ENCODE results near the gene CDK8.
"Not testable (repeated sequence)": the region's sequence is repeated elsewhere in the genome, so short reads cannot be mapped to it uniquely, and the experiment has no call there.

Gene CDK8

DNA sequence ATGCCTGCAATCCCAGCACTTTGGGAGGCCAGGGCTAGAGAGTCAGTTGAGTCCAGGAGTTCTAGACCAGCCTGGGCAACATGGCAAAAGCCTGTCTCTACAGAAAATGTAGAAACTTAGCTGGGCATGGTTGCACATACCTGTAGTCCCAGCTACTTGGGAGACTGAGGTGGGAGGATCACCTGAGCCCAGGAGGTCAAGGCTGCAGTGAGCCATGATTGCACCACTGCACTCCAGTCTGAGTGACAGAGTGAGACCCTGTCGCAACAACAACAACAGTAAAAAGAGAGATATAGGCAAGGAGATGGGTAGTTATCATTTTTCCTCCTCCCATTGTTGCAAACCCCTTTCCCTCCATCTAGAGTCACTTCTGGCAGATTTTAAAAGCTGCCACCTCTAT is 62.2 kb downstream of the CDK8 start:
- DNase-seq (ENCODE audit: low read depth), result not testable (repeated sequence)

DNA sequence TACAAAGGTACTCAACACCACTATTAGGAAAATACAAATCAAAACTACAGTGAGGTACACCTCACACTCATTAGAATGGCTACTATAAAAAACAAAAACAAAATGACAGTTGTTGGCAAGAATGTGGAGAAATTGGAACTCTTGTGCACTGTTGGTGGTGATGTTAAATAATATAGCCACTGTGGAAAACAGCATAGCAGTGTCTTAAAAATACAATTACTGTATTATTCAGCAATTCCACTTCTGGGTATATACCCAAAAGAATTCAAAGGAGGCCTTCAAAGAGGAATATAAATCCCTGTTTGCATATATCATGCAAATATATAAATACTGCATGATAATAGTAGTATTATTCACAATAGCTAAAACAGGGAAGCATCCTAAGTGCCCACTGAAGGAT is 66.8 kb downstream of the CDK8 start:
- DNase-seq (ENCODE audit: low read depth), result no peak

DNA sequence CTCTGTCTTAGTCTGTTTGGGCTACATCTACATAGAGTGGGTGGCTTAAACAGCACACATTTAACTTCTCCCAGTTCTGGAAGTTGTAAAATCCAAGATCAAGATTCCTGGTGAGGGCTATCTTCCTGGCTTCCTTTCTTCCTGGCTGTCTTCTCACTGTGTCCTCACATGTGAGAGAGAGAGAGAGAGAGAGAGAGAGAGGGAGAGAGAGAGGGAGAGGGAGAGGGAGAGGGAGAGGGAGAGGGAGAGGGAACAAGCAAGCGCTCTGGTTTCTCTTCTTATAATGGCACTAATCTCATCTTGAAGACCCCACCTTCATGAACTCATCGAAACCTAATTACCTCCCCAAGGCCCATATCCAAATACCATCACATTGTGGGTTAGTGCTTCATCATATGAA is 69.2 kb downstream of the CDK8 start:
- DNase-seq (ENCODE audit: low read depth), result no peak

DNA sequence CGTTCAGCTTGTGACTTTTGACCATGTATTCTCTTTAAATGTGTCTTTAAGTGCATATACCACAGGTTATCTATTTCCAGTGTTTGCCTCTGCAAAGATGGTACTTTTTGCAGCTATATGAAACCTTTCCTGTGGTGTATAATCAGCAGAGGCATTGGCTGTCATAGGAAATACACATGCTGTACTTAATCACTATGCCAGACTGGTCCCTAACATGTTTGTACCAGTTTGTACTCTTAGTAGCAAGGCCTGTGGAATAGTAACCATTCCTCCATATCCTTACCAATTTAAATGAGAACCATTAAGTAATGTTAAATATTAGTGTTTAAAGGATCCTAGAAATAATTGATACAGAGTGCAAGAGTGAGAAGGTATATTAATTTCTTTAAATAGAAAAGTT is 69.8 kb downstream of the CDK8 start:
- DNase-seq (ENCODE audit: low read depth), result no peak

DNA sequence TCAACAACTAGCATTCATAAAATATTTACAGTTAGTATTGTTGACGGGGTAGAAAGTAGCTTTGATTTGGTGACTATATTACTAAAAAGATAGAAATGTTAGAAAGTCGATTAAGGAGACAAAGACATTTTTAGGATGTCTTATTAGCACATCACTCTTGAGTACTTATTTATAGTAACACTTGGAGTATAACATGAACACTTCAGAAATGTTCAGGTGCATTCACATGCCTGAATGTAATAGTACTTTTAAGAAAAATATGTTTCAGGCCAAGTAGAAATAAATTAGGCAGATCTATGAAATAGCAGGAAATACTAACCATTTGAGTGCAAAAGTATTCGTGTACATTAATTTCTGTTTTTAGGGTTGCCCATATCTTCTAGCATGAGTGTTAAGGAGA is 70.4 kb downstream of the CDK8 start:
- no peak for DNase-seq (ENCODE audit: low read depth)

DNA sequence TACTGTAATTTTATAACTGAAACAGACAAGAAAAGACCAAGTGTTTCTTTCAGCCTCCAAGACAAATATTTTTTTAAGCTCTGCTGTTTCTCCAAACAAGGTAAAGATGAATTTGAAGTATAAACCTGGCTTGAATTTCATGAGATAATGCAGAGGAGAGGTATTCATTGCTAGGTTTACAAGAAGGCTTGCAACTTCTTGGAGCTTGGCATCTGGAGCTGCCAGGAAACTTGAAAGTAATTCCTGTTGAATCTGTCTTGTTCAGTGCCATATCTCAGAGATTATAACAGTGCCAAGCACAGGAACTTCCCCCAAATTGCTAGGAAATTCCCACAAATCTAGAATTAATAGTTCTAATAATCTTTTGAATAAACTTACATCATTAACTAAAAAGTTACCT is 70.9 kb downstream of the CDK8 start:
- no peak for DNase-seq (ENCODE audit: low read depth)

DNA sequence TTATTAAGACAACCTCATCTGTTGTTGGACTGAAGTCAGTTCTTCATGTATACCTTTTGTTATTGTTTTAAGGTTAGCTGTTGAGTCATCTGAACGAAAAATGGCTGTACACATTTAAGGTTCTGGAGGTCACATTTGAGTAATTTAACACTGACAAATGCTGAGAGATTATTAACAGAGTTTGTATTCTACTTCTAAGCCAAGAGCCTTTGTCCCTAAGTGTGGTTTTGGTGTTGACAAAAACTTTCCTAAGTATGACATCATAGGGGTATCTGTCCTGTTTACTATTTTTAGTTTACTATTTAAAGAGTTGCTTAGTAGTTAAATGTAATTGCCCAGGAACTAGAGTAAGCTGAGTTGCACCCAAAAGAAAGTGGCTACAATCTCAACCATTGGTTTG is 71.9 kb downstream of the CDK8 start:
- DNase-seq (ENCODE audit: low read depth), result no peak

DNA sequence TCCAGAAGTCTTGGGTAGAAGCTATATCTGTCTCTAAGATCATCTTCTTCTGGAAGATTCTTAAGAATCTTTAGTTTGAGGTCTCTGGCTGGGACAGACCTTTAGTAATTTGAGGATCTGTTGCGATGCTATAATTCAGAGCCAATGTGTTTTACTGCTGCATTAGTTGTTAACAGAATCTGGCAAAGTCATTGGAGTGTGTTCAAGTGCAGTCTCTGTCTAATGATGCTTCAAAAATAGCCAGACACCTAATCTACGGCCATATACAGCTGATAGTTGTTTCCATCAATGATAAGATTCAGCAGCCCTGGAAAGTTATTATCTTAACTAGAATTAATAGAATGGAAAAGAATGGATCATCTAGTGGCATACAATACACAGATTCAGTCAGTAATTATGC is 72.6 kb downstream of the CDK8 start:
- DNase-seq (ENCODE audit: low read depth), result no peak

DNA sequence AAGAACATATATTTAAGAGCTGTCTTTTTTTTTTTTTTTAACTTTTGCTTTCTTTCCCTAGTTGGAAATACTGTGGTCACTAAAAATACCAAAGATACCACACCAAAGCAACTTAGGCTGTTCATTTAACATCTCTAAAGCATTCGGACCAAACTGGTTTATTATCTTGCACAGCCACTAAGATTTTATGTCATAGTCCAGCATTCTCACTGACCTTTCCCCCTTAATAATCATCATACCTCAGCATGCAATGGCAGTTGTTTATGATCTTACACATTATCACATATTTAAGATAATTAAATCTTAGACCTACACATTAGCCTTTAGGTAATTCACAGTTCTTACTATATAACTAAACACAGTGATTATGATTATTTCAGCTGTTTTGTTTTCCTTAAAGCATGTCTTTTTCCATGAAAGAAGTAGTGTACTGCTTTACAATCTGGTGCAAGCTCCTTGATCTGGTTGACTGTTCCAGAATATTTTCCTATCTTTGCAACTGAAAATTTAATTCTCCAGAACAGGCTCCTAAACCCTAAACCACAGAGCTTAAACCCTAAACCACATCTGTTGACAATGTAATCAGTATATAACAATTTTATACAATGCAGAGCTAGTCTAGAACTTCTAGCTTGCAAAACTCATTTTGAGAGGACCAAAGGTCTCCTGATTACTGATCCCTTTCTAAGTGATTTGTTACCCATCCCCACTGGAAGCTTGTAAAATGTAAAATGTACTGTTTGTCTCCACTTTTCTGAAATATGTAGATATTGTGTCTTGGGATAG is 74.2 kb downstream of the CDK8 start:
- no peak for DNase-seq (ENCODE audit: low read depth)

DNA sequence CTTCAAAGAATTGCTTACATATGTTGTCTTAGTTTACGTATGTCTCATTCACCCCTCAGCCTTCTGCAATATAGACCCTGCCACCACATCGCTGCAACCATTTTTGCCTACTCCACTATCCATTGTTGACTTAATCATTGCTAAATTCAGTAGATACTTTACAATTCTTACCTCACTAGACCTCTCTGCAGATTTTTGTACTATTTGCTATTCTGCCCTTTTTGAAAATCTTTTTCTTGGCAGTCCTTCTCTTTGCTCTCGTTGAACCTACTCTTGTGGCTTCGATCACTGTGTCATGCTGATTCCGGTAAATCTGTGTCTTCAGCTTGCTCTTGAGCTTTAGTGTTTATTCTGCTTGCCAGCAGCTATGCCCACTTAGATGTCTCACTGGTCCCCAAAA is 81.2 kb downstream of the CDK8 start:
- no peak for DNase-seq (ENCODE audit: low read depth)

DNA sequence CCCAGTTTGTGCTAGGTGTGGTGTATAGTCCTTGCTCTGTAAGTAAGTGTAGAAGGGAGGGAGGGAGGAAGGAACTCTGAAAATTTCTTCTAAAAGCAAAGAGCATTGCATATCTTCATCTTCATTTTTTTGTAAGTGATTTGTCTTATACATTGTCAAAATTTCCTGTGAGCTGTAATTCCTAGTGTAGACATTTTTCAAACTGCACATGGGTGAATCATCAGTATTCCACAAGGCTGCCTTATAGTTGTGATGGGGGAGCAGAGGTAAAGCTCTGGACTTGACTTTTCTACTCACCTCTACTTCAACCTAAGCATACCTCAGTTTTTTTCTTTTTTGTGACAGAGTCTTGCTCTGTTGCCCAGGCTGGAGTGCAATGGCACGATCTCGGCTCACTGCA is 86.9 kb downstream of the CDK8 start:
- DNase-seq (ENCODE audit: low read depth), result no peak

DNA sequence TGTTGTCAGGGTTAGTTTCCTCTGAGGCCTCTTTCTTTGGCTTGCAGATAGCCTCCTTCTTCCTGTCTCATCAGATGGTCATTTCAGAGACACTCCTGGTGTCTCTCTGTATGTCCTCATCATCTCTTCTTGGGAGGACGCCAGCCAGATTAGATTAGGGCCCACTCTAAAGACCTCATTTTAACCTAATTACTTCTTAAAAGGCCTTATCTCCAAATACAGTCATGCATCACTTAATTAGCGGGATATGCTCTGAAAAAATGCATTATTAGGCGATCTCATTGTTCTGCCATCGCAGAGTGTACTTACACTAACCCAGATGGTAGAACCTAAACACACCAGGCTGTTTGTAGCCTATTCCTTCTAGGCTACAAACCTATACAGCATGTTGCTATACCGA is 89.0 kb downstream of the CDK8 start:
- no peak for DNase-seq (ENCODE audit: low read depth)

DNA sequence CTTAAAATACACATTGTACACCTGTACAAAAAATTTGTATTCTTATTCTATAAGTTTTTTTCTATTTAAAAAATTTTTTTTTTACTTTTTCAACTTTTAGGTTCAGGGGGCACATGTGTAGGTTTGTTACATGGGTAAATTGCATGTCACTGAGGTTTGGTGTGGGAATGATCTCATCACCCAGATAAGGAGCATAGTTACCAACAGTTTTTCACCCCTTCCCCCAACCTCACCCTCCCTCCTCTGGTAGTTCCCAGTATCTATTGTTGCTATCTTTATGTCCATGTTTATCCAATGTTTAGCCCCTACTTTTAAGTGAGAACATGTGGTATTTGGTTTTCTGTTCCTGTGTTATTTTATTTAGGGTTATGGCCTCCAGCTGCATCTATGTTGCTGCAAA is 89.9 kb downstream of the CDK8 start:
- DNase-seq (ENCODE audit: low read depth), result no peak

DNA sequence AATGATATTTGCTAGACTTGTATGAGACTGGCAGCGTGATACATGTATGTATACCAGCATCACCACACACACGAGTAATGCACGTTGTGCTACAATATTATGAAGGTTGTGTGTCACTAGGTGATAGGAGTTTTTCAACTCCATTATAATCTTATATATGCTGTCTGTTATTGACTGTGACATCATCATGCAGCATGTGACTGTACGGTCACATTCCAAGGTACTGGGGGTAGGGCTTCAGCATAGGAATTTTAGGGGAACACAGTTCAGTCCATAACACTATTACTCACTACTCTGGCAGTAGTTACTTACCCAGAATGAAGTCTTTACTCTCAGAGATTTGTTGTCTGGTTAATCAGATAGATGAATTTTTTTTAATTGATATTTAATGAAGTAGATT is 91.1 kb downstream of the CDK8 start:
- DNase-seq (ENCODE audit: low read depth), result no peak

DNA sequence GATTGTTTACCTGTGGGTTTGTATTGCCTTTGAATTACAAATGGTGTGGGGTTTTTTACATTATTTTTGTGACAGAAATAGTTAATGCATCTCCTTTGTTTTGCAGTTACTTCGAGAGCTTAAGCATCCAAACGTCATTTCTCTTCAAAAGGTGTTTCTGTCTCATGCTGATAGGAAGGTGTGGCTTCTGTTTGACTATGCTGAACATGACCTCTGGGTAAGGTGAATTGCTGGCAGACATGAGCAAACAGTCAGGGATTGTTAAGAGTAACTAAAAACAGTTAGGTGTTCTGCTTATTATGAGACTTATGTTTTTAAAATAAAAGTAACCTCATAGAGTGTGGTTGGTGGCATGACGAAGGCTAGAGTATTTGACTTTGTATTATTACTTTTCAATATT is 95.0 kb downstream of the CDK8 start:
- DNase-seq (ENCODE audit: low read depth), result no peak

DNA sequence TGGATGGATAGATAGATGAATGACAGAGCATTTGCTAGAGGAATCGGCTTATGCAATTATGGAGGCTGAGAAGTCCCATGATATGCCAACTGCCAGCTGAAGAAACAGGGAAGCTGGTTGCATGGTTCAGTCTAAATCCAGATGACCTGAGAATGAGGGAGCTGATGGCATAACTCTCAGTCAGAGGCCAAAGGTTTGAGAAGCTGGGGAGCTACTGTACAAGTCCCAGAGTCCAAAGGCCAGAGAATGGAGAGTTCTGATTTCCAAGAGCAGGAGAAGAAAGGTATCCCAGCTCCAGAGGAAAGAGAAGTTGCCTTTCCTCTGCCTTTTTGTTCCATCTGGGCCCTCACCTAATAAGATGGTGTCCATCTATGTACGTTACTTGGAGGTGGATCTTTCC is 108.3 kb downstream of the CDK8 start:
- no peak for DNase-seq (ENCODE audit: low read depth)

DNA sequence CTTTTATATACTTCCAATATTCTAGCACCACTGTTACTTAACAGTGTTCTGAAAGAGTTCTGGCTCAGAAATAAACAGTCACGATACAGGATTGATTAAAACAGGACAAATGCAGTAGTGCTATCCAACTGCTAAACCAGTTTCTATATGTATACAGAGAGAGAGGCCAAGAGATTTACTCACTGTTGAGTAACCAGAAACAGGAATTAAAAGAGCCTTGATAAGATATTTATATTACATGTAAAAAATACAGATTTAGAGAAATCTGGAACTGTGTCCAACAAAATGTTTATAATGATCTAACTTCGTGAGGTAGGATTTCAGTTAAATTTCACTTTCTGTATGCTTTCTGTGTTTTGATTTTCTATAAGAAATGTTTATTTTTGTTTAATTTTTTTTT is 116.6 kb downstream of the CDK8 start:
- DNase-seq (ENCODE audit: low read depth), result no peak

DNA sequence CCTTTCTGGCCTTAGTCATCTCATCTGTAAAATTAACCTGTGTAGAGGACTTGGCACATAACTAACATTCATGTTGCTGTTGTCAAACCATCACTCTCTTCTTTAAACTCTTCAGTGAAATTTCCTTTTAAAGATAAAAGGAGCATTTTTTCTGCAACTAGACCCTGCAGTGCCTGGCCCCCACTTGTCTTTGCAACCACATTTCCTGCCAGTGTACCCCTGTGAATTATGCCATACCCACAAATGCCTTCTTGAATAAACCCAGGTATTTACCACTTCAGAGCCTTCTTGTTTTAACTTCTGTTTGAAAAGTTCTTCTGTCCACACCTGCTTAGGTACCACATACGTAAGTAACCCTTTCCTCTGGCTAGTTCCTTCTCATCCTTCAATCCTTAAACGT is 118.8 kb downstream of the CDK8 start:
- DNase-seq (ENCODE audit: low read depth), result no peak

DNA sequence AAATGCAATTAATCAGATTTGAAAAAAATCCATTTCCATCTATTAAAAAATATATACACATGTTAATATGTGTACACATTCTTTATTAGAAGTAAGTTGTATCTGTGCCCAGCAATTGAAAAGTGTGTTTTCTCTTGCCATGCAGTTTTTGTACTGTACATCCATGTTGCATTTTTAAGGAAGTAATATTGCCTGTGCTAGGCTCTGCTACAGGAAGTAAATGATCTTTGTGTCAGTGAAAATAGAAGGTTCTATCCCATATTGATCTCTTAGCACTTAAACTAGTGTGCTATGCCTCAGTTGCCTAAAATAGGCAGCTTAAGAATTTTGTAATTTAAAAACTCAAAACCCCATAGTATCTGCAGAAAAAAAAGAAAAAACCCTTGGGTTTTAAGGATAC is 122.5 kb downstream of the CDK8 start:
- DNase-seq (ENCODE audit: low read depth), result no peak

DNA sequence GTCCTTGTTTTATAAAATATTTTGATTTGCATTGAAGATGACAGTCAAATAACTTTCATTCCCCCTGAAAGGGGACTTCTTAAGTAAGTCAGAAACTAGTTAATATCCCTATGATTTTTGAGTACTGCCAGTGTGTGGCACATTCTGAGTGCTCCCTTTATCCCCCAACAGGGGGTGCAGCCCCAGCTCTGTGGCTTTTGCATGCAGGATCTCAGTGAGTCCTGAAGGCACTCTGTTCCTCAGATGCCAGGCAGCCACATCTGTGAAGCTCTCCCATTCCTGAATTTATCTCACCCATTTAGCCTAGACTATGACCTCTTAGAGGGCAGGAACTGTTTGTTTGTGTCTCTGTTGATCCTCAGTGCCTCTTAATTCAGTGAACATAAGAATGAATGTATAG is 123.1 kb downstream of the CDK8 start:
- no peak for DNase-seq (ENCODE audit: low read depth)

DNA sequence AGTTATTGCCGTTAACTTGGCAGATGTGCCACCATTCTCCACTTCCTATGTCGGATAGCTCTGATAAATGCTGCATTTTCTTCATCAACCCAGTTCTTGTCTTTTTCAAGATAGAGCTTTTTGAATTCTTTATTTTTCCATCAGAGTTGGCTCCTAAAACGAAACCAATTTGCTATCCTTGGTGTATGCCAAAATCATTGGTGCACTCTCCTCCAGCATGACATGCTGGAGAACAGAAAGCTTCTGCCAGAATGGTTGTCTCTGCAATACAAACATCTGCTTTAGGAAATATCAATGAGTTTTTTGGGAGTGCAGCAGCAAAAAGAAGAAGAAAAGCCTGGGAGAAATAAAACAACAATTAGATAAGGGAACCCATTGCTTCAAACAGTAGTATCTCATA is 124.2 kb downstream of the CDK8 start:
- no peak for DNase-seq (ENCODE audit: low read depth)

DNA sequence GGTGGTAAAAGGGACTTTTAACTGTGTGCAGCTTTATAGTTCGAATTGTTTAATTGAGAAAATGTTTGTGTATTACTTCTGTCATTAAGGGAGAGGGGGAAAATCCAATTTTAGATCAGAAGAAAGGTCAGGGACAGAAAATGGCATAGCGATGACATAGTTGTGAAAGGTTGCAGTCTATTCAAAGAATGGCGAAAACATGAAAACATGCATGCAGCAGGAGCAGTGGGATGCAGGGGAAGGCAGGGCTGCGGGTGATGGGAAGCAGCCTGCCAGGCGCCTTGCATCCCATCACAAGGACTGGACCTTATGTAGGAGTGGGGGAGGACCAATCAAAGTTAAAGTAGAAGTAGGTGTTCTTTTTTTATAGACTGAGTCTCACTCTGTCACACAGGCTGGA is 125.9 kb downstream of the CDK8 start:
- no peak for DNase-seq (ENCODE audit: low read depth)

DNA sequence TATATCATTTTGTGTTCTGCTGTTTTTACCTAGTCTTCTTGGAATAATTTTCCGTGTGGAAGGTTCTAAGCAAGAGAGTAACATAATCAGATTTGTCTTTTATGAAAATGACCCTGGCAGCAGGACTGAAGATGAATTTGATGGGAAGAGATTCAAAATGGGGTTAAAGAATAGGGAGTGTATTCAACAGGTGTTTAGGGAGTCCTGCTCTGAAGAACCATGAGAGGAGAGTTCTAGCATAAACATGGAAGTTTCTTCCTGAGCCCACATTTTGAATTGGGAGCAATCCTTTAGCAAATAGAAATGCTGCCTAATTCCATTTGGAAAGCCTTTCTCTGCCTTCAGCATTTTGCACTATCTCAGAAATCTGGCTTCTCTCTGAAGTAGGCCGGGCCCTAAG is 127.0 kb downstream of the CDK8 start:
- DNase-seq (ENCODE audit: low read depth), result no peak

DNA sequence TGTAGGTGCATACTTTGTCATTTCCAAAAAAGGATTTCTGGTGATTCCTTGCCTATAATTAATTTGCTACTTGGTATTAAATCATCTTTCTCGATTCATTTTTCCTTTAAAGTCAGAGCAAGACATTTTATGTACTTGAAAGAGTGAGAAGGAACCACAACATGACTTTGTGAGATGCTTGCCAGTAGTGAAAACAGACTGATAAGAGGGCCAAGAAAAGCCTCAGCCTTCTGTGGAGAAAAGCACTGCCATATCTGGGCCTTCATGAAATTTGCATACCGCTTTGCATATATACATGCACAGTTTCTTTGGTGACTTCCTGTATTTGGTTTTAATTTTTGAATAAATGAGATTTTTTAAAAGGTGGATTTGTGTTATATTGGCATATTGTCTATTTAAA is 128.4 kb downstream of the CDK8 start:
- no peak for DNase-seq (ENCODE audit: low read depth)

DNA sequence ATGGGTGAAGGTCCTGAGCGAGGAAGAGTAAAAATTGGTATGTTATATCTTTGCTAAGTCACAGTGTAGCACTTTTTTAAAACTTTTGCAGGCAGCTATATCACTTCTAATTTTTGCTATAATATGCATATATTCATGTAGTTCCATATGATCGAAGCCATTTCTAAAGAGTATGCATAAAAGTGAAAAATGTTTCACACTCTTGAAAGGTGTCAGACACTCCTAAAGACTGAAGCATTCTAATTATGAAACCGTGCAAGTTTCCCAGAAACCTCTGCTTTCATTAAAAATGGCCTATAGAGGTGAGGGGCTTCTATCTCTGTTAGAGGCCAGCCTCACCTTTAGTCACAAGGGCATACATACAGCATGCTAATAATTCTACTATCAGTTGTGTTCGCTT is 128.9 kb downstream of the CDK8 start:
- no peak for DNase-seq (ENCODE audit: low read depth)
